ENCODE measurements around the gene DPP10. TPM values are rescaled to one million over a fixed set of nuclear protein-coding genes. Genes with fewer than 3 reads are reported as not detected.

Gene DPP10
- total RNA-seq, 1 donor from 2014 or later, result 1.1 TPM

DNA sequence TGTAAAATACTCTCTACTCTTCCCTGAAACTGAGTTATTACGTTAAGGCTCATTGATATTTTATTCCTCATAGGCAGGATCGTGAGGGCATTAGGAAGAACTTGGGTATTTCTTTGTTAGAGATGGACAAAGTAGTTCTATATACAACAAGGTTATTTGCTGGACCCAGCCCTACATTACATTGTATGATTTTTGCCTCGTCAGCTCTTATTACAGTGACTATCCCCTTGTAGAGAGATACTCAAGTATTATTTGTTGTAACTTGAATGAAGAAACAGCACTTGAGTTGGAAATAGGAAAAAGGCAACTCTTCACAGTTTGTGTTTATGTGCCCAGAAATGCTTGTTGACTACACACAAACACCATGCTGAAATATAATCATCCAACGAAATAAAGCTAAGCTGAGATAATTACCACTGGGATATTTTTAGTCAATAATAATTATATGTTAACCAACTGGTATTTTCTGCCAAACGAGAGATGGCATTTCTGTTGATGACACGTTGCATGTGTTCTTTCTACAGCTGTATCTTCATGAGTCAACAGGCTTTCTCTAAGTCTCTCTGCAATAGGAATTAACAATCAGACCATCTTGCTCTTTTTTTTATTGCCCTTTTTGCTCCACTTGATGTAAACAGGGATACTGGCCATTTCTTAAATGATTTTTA lies 947.6 kb downstream of the DPP10 start:
- Histone ChIP-seq H3K4me2 (ENCODE audit: low read length) (no peak overlapping the region), H4K20me1 (ENCODE audit: insufficient read depth, low read length) (no peaks in the 10 kb centered on the region), H3K79me2 (ENCODE audit: insufficient read depth, low read length) (no peaks in the 10 kb centered on the region), H2AFZ (ENCODE audit: low read depth, low read length) (no peak overlapping the region), H3K27ac (ENCODE audit: low read depth, low read length) (no peak overlapping the region), H3K4me3 (ENCODE audit: insufficient read depth, low read depth, low read length) (no peak overlapping the region), H3K27me3 (ENCODE audit: insufficient read depth, low read length) (no peaks in the 10 kb centered on the region), H3K4me1 (ENCODE audit: insufficient read depth, low read length) (no peaks in the 10 kb centered on the region), H3K36me3 (ENCODE audit: insufficient read depth, low read length) (no peaks in the 10 kb centered on the region), H3K9me3 (ENCODE audit: insufficient read depth, low read depth, low read length) (peaks cover 2% of the 10 kb centered on the region), H3K9ac (ENCODE audit: low read length) (no peak overlapping the region)
- H3K36me3 Mint-ChIP-seq (ENCODE audit: low read depth, unreplicated experiment), result no peaks in the 10 kb centered on the region
- H3K9me3 Mint-ChIP-seq (ENCODE audit: unreplicated experiment), result peaks cover 1% of the 10 kb centered on the region
- H3K4me1 Mint-ChIP-seq (ENCODE audit: low read depth, unreplicated experiment), result no peaks in the 10 kb centered on the region
- no peaks in the 10 kb centered on the region for H3K27me3 Mint-ChIP-seq (ENCODE audit: low read depth, unreplicated experiment)
- FAIRE-seq (no peak), DNase-seq (ENCODE audit: low read depth) (no peak)
- TF ChIP-seq EZH2 (IDR thresholded peaks at IDR 0.05; ENCODE audit: insufficient read depth, low read length), result no peak
- TF ChIP-seq, protein P1, sequence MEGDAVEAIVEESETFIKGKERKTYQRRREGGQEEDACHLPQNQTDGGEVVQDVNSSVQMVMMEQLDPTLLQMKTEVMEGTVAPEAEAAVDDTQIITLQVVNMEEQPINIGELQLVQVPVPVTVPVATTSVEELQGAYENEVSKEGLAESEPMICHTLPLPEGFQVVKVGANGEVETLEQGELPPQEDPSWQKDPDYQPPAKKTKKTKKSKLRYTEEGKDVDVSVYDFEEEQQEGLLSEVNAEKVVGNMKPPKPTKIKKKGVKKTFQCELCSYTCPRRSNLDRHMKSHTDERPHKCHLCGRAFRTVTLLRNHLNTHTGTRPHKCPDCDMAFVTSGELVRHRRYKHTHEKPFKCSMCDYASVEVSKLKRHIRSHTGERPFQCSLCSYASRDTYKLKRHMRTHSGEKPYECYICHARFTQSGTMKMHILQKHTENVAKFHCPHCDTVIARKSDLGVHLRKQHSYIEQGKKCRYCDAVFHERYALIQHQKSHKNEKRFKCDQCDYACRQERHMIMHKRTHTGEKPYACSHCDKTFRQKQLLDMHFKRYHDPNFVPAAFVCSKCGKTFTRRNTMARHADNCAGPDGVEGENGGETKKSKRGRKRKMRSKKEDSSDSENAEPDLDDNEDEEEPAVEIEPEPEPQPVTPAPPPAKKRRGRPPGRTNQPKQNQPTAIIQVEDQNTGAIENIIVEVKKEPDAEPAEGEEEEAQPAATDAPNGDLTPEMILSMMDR (IDR thresholded peaks at IDR 0.05; ENCODE audit: insufficient read depth, low read depth, low read length), result no peak
- no peak overlapping the region for H3K4me3 Mint-ChIP-seq (ENCODE audit: unreplicated experiment)
- H3K27ac Mint-ChIP-seq (ENCODE audit: unreplicated experiment), result no peak overlapping the region

DNA sequence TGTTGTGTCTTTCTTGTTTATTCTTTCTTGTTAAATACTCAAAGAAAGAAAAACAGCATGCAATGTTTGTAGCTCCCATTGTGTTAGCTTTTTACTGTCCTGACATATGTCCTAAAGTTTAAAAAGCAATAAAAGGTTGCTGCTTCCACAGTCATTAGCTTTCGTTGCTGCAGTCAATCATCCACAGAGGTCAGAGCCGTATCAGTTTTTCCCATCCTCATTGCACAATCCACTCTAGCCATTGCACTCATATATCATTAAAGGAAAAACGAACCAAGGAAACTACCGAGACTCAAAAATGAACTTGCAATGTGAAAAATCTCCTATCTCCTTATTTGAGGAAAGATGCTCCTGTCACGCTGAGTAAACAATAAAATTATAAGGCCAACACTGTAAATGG lies 954.1 kb downstream of the DPP10 start:
- Histone ChIP-seq H4K20me1 (ENCODE audit: insufficient read depth, low read length) (no peaks in the 10 kb centered on the region), H2AFZ (ENCODE audit: low read depth, low read length) (no peak overlapping the region), H3K27ac (ENCODE audit: low read depth, low read length) (no peak overlapping the region), H3K4me1 (ENCODE audit: insufficient read depth, low read length) (no peaks in the 10 kb centered on the region), H3K9me3 (ENCODE audit: insufficient read depth, low read depth, low read length) (no peaks in the 10 kb centered on the region), H3K4me2 (ENCODE audit: low read length) (no peak overlapping the region), H3K79me2 (ENCODE audit: insufficient read depth, low read length) (no peaks in the 10 kb centered on the region), H3K9ac (ENCODE audit: low read length) (no peak overlapping the region), H3K36me3 (ENCODE audit: insufficient read depth, low read length) (no peaks in the 10 kb centered on the region), H3K27me3 (ENCODE audit: insufficient read depth, low read length) (no peaks in the 10 kb centered on the region), H3K4me3 (ENCODE audit: insufficient read depth, low read depth, low read length) (no peak overlapping the region)
- DNase-seq (ENCODE audit: low read depth) (no peak), FAIRE-seq (no peak)
- no peak overlapping the region for H3K4me3 Mint-ChIP-seq (ENCODE audit: unreplicated experiment)
- H3K4me1 Mint-ChIP-seq (ENCODE audit: low read depth, unreplicated experiment), result no peaks in the 10 kb centered on the region
- no peaks in the 10 kb centered on the region for H3K9me3 Mint-ChIP-seq (ENCODE audit: unreplicated experiment)
- H3K27me3 Mint-ChIP-seq (ENCODE audit: low read depth, unreplicated experiment), result no peaks in the 10 kb centered on the region
- H3K27ac Mint-ChIP-seq (ENCODE audit: unreplicated experiment), result no peak overlapping the region
- no peaks in the 10 kb centered on the region for H3K36me3 Mint-ChIP-seq (ENCODE audit: low read depth, unreplicated experiment)
- TF ChIP-seq EZH2 (IDR thresholded peaks at IDR 0.05; ENCODE audit: insufficient read depth, low read length), result no peak
- TF ChIP-seq, protein P1 (IDR thresholded peaks at IDR 0.05; ENCODE audit: insufficient read depth, low read depth, low read length), result no peak

DNA sequence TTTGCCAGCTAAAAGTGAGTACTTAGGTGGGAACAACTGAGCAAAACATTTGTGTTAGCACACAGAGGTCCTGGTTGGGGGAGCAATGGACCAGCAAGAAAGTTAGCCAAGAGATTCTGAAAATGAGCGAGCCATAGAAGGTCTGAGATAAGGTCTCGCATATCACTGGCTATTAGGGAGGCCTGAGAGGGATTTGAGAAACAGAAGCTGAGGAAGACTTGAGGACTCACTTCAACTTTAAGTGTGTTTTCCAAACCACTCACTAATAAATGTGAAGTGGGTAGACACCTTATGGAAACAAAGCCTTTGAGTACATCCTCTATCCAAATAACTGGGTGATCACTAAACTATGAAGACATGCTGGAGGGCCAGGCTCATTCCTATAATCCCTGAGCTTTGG lies 958.5 kb downstream of the DPP10 start:
- no peak overlapping the region for H3K9ac ChIP-seq (ENCODE audit: low read length)
- DNase-seq (ENCODE audit: low read depth) (no peak), FAIRE-seq (no peak)
- H2AFZ ChIP-seq (ENCODE audit: low read depth, low read length), result no peak overlapping the region
- no peaks in the 10 kb centered on the region for H3K79me2 ChIP-seq (ENCODE audit: insufficient read depth, low read length)
- no peaks in the 10 kb centered on the region for H3K9me3 ChIP-seq (ENCODE audit: insufficient read depth, low read depth, low read length)
- no peak overlapping the region for H3K4me3 ChIP-seq (ENCODE audit: insufficient read depth, low read depth, low read length)
- H3K27ac ChIP-seq (ENCODE audit: low read depth, low read length), result no peak overlapping the region
- no peaks in the 10 kb centered on the region for H3K27me3 ChIP-seq (ENCODE audit: insufficient read depth, low read length)
- no peaks in the 10 kb centered on the region for H4K20me1 ChIP-seq (ENCODE audit: insufficient read depth, low read length)
- TF ChIP-seq, protein P1 (IDR thresholded peaks at IDR 0.05; ENCODE audit: insufficient read depth, low read depth, low read length), result no peak
- no peak for TF ChIP-seq EZH2 (IDR thresholded peaks at IDR 0.05; ENCODE audit: insufficient read depth, low read length)
- H3K4me1 ChIP-seq (ENCODE audit: insufficient read depth, low read length), result no peaks in the 10 kb centered on the region
- Mint-ChIP-seq H3K4me3 (ENCODE audit: unreplicated experiment) (no peak overlapping the region), H3K4me1 (ENCODE audit: low read depth, unreplicated experiment) (no peaks in the 10 kb centered on the region), H3K27ac (ENCODE audit: unreplicated experiment) (no peak overlapping the region), H3K27me3 (ENCODE audit: low read depth, unreplicated experiment) (no peaks in the 10 kb centered on the region), H3K36me3 (ENCODE audit: low read depth, unreplicated experiment) (no peaks in the 10 kb centered on the region), H3K9me3 (ENCODE audit: unreplicated experiment) (no peaks in the 10 kb centered on the region)
- H3K36me3 ChIP-seq (ENCODE audit: insufficient read depth, low read length), result no peaks in the 10 kb centered on the region
- no peak overlapping the region for H3K4me2 ChIP-seq (ENCODE audit: low read length)
